HG03575 (cell line): ENCODE measurements around the gene BTBD2.

ENCODE experiments used
- ATAC-seq: cut with Tn5 transposase; IDR thresholded peaks from one replicate; pipeline ENCODE4 v1.9.1; 2021; ENCODE audit not compliant: unreplicated experiment, insufficient number of reproducible peaks, low FRiP score; ENCODE audit errors: extremely low read depth

Gene BTBD2

GRCh38 chr19:2015608-2015950, at the start of gene BTBD2:
TSS of gene BTBD2 (minus strand) at chr19:2015714. CDS start at chr19:2015703, 11 bp downstream.
- no peak for ATAC-seq

DNA sequence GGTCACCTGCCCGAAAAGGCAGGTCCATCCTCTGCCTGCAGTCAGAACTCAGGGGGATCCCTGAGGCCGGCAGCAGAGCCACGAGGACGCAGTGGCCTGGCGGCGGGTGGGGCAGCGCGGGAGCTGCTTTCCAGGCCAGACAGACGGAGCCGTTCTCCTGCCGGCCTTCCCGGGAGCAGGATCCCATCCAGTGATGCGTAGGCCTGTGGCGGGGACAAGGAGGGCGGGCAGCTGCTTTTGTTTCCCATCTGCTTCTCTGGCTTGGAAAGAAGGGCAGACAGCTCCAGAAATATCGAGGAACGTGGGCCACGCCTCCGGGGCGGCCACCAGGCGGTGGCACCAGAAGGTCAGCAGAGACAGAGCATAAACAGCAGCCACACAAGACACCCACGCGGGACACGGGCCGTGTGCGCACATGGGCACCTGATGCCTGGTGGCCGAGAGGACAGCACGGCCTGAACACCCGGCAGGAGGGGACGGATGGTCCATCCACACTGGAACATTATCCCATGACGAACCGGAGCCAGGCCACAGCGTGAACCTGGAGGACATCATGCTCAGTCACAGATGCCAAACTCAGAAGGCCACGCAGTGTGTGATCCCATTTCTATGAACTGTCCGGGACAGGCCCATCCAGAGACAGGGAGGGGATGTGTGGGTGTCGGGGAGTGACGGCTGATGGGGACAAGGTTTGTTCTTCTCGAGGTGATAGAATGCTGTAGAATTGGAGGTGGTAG, 49.4 kb upstream of the BTBD2 start:
- no peak for ATAC-seq

DNA sequence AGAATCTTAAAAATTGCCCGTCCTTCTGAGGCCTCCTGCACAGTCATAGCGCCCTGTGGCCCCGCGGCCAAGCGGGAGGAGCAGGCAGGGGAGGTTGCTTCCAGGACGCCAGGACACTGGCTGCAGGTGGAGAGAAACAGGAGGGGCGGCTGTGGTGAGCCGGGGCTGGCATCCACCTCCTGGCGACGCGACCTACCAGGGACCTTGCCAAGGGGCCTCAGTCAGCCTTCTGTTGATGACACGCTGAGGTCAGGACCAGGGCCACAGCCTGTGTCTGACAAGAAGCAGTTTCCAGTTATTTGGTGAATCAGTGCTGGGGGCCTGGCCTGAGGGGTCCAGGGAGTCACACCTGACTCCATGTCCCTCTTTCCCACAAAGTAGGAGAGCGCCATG, 48.9 kb upstream of the BTBD2 start:
- ATAC-seq, result no peak

DNA sequence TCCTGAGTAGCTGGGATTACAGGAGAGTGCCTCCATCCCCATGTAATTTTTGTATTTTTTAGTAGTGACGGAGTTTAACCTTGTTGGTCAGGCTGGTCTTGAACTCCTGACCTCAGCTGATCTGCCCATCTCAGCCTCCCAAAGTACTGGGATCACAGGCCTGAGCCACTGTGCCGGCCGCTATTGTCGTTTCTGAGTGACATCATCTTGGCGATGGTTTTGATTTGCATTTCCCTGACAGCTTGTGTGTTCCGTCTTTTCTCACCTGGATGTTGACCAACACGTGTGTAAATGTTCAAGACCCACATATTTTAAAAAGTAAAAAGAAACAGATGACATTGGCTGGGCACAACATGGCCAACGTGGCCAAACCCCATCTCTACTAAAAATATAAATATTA, 48.3 kb upstream of the BTBD2 start:
- no peak for ATAC-seq

DNA sequence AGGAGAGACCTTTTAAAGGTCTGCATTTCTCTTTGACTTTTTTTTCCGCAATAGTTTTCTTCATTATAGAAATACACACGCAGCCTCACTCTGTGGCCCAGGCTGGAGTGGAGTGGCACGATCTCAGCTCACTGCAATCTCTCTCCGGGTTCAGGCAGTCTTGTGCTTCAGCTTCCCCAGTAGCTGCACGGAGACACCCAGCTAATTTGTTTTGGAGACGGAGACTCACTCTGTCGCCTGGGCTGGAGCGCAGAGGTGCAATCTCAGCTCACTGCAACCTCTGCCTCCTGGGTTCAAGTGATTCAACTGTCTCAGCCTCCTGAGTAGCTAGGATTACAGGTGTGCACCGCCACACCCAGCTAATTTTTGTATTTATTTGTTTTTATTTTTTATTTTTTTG, 47.3 kb upstream of the BTBD2 start:
- ATAC-seq, result no peak

DNA sequence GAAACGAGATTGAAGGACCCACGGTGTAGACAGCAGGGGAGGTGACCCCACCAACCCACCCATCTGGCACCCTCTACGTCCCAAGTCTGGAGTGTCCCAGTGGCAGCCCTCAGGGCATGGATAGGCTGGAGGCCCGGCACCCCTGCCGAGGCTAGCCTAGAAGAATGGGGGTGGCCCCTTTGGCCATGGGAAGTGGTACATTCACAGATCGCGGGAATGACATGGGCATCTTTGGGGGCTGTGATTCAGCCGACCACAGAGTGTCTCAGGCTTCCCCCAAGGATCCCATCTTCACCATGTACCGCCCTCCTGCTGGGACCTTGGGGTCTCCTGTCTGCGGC, 46.8 kb upstream of the BTBD2 start:
- ATAC-seq, result no peak

- no peak for ATAC-seq
These were observed 46.2 kb upstream of the BTBD2 start for GRCh38 chr19:2061495-2062388.

- no peak for ATAC-seq
These were observed 45.5 kb upstream of the BTBD2 start for GRCh38 chr19:2060884-2061494.

DNA sequence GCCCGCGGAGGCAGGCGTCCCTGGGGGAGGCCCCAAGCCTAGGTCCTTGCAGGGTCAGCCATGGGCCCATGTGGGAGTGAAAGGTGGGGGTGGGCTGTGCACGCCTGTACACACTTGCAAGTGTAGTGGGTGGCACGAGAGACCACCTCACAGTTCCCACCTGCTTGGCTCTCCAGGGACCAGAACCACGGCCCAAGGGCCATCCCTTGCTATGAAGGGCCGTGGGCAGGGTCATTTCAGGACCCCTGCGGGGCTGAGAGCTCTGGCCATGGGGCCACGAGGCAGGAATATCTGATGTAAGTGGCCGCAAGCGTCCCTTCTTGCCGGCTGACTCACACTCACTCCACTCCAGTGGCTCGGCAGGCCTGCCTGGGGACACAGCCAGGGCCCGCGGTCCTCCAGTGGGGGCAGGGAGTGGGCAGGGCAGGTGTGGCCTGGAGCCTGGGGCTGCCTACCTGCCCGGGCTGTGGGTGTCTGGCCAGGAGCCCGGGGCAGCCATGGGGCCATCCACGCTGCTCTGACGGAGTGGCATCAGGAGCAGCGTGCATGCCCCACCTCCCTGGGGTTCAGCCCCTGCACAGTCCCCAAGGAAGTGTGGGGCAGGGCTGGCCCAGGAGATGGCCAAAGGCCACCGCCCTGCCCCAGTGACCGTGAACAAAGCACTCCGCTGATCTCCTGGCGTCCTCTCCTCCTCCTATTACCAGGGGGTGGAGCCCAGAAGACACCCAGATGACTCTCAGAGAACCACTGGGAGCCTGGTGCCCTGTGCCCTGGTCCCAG, 44.1 kb upstream of the BTBD2 start:
- no peak for ATAC-seq

DNA sequence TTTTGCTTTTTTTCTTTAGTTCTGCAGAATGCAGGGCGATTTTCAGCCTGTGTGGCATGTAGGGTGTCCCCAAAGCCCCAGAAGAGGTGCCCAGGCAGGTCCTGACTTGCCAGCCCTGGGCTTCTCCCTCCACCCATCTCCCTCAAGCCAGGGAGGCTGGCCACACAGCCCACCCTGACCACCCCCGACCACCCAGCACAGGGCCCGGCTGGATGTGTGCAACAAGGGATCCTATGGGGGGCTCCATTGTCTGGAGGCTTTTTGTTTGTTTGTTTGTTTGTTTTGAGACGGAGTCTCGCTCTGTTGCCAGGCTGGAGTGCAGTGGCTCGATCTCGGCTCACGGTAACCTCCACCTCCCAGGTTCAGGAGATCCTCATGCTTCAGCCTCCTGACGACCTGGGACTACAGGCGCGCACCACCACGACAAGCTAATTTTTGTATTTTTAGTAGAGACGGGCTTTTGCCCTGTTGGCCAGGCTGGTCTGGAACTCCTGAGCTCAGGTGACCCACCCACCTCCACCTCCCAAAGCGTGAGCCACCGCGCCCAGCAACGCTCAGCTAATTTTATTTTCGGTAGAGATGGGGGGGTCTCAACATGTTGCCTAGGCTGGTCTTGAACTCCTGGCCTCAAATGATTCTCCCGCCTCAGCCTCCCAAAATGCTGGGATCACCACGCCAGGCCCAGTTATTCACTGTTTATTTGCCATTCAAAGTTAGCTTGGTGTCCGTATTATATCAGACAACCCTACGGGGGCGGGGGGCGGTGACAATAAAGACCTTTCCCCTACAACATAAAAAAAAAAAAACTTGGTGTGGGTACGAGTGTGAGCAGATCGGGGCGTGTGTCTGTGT, 43.3 kb upstream of the BTBD2 start:
- no peak for ATAC-seq

DNA sequence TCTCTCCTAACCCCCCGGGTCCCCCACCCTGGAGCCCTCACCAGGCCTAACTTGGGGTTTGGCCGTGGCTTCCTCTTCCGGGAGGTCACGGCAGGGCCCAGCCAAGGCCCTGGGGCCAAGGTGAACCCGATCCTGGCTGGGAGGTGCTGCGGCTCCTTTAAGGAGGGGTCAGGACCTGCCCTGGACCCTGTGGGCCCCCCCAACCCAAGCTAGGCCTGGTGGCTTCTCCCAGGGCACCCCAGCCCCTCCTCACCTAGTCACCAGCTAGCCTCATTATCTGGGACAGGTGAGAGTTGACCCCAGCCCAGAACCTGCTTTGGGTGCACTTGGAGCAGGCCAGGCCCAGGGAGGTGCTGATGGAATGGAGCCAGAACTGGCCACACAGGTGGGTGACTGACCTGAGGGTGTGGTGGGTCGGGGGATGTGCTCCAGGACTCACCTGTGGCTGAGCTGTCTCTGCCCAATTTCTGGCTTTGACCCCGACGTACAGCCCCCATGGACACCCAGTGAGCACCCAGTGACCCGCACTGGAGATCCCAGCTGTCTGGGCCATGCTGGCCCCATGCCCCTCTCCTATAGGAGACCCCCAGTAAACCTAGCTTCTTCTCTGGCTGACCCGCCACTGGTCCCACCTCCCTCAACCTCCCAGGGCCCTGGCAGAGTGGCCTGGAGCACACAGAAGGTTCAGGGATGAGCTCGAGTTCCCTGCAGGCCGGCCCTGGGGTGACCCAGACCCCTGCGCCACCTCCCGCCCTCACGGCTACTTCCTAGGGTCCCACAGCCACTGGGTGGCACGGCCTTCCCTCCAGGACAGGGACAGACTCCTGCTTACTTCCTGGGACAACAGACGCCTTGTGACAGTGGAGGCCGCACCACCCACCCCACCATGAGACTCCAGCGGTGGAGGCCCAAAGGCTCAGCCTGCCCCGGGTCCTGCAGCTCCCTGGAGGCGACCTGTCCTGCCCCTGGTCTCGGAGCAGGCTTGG, 42.3 kb upstream of the BTBD2 start:
- no peak for ATAC-seq

DNA sequence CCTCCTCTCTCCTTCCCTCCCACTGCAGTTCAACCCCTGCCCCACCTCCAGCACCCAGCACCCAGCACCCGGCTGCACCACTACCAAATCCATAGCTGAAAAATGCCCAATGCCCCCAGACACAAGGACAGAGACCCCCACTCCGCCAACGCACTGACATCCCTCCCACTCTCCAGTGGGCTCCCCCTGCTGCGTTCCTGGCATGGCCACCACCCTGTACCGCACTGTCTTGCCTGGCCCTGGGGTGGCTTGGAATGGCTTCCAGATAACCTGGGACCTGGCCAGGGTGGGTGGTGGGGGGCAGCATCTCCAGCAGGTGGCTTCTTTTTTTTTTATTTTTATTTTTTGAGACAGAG, 41.3 kb upstream of the BTBD2 start:
- ATAC-seq, result no peak

GRCh38 chr19:2055931-2056836, 40.7 kb upstream of the BTBD2 start:
- ATAC-seq, result no peak

- ATAC-seq, result no peak
These were observed 39.2 kb upstream of the BTBD2 start for GRCh38 chr19:2054763-2055162.

GRCh38 chr19:2053601-2054389, 38.3 kb upstream of the BTBD2 start:
- no peak for ATAC-seq
